Measurements from ENCODE around the gene C22orf15.

Gene C22orf15

DNA sequence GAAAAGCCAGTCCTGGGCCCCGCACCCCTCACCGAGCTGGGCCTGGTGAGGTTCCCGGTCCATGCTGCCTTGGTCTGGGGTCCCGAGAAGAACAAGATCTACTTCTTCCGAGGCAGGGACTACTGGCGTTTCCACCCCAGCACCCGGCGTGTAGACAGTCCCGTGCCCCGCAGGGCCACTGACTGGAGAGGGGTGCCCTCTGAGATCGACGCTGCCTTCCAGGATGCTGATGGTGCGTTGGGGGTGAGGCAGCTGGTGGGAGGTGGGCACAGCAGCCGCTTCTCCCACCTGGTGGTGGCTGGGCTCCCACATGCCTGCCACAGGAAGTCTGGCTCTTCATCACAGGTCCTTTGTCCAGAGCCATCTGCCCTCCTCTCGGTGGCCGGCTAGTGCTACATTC is 19.5 kb downstream of the C22orf15 start:
- H3K9me3 ChIP-seq (ENCODE audit: severe bottlenecking): no peaks in the 10 kb centered on the region
- no peak overlapping the region for H3K4me3 ChIP-seq (ENCODE audit: severe bottlenecking)
- H3K4me1 ChIP-seq (ENCODE audit: insufficient read depth, poor library complexity, severe bottlenecking): peaks cover 11% of the 10 kb centered on the region
- H3K27ac ChIP-seq (ENCODE audit: poor library complexity, severe bottlenecking): peak overlapping the region; percentile 17
- ATAC-seq (ENCODE audit: low read depth): no peak
- DNase-seq (ENCODE audit: low spot score): no peak
- H3K36me3 ChIP-seq (ENCODE audit: low read depth): no peaks in the 10 kb centered on the region
- TF ChIP-seq, protein P1, sequence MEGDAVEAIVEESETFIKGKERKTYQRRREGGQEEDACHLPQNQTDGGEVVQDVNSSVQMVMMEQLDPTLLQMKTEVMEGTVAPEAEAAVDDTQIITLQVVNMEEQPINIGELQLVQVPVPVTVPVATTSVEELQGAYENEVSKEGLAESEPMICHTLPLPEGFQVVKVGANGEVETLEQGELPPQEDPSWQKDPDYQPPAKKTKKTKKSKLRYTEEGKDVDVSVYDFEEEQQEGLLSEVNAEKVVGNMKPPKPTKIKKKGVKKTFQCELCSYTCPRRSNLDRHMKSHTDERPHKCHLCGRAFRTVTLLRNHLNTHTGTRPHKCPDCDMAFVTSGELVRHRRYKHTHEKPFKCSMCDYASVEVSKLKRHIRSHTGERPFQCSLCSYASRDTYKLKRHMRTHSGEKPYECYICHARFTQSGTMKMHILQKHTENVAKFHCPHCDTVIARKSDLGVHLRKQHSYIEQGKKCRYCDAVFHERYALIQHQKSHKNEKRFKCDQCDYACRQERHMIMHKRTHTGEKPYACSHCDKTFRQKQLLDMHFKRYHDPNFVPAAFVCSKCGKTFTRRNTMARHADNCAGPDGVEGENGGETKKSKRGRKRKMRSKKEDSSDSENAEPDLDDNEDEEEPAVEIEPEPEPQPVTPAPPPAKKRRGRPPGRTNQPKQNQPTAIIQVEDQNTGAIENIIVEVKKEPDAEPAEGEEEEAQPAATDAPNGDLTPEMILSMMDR (IDR thresholded peaks at IDR 0.05; ENCODE audit: poor library complexity, severe bottlenecking): no peak
- H3K27me3 ChIP-seq (ENCODE audit: insufficient read depth, poor library complexity, severe bottlenecking): no peaks in the 10 kb centered on the region

DNA sequence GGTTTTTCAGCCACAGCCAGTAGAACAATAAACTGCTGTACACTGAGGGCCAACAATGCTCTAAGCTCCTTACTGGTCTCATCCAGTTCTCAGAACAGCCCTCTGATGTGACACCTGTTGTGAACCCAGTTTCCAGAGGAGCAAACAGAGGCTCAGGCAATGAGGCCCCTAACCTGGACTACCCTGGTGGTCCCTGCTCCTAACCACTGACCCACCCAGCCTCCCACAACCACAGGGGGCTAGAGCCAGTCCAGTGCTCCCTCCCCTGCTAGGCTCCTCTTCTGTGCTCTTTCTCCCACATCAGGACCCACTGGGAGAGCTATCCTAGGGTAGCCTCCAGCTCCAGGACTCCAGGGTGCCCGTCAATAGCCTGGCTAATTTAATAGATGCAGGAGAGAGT is 19.9 kb downstream of the C22orf15 start:
- DNase-seq (ENCODE audit: low spot score): no peak

DNA sequence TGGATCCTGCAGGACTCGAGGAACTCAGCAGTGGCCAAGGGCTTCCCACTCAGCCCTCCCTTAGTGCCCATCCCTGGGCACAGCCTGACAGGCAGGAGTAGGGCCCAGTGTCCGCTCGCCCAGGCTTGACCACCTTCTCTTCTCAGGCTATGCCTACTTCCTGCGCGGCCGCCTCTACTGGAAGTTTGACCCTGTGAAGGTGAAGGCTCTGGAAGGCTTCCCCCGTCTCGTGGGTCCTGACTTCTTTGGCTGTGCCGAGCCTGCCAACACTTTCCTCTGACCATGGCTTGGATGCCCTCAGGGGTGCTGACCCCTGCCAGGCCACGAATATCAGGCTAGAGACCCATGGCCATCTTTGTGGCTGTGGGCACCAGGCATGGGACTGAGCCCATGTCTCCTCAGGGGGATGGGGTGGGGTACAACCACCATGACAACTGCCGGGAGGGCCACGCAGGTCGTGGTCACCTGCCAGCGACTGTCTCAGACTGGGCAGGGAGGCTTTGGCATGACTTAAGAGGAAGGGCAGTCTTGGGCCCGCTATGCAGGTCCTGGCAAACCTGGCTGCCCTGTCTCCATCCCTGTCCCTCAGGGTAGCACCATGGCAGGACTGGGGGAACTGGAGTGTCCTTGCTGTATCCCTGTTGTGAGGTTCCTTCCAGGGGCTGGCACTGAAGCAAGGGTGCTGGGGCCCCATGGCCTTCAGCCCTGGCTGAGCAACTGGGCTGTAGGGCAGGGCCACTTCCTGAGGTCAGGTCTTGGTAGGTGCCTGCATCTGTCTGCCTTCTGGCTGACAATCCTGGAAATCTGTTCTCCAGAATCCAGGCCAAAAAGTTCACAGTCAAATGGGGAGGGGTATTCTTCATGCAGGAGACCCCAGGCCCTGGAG is 20.7 kb downstream of the C22orf15 start:
- Histone ChIP-seq H3K4me1 (ENCODE audit: insufficient read depth, poor library complexity, severe bottlenecking) (peaks cover 11% of the 10 kb centered on the region), H3K36me3 (ENCODE audit: low read depth) (peaks cover 3% of the 10 kb centered on the region; the same call in 1 of the 2 replicates), H3K9me3 (ENCODE audit: severe bottlenecking) (no peaks in the 10 kb centered on the region), H3K27me3 (ENCODE audit: insufficient read depth, poor library complexity, severe bottlenecking) (no peaks in the 10 kb centered on the region), H3K4me3 (ENCODE audit: severe bottlenecking) (no peak overlapping the region), H3K27ac (ENCODE audit: poor library complexity, severe bottlenecking) (no peak overlapping the region)
- no peak for ATAC-seq (ENCODE audit: low read depth)
- no peak for DNase-seq (ENCODE audit: low spot score)
- TF ChIP-seq, protein P1 (IDR thresholded peaks at IDR 0.05; ENCODE audit: poor library complexity, severe bottlenecking): no peak

More for the DNA sequence above, 19.9 kb downstream of the C22orf15 start:
- Histone ChIP-seq H3K36me3 (ENCODE audit: low read depth) (no peaks in the 10 kb centered on the region), H3K27me3 (ENCODE audit: insufficient read depth, poor library complexity, severe bottlenecking) (no peaks in the 10 kb centered on the region), H3K4me3 (ENCODE audit: severe bottlenecking) (no peak overlapping the region), H3K27ac (ENCODE audit: poor library complexity, severe bottlenecking) (no peak overlapping the region), H3K4me1 (ENCODE audit: insufficient read depth, poor library complexity, severe bottlenecking) (peaks cover 11% of the 10 kb centered on the region), H3K9me3 (ENCODE audit: severe bottlenecking) (no peaks in the 10 kb centered on the region)
- TF ChIP-seq, protein P1 (IDR thresholded peaks at IDR 0.05; ENCODE audit: poor library complexity, severe bottlenecking): no peak
- ATAC-seq (ENCODE audit: low read depth): no peak

DNA sequence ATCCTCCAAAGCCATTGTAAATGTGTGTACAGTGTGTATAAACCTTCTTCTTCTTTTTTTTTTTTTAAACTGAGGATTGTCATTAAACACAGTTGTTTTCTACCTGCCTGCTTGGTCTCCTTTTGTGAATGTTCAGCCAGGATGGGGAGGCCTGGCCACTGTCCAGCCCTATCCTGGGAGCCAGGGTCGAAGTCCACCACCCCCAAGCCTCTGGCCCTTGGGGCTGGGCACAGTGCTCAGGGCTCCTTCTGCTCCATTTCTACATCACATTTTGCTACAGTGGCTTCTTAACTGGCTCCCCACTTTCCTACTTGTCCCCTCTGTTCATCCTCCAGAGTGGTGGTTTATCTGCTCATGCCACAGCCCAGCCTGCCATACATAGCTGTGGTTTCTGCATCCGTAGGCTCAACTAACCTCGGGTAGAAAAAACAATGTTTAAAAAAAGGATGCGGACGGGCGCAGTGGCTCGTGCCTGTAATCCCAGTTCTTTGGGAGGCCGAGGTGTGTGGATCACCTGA is 21.5 kb downstream of the C22orf15 start:
- Histone ChIP-seq H3K36me3 (ENCODE audit: low read depth) (peaks cover 9% of the 10 kb centered on the region), H3K27ac (ENCODE audit: poor library complexity, severe bottlenecking) (no peak overlapping the region), H3K27me3 (ENCODE audit: insufficient read depth, poor library complexity, severe bottlenecking) (no peaks in the 10 kb centered on the region), H3K4me3 (ENCODE audit: severe bottlenecking) (no peak overlapping the region), H3K4me1 (ENCODE audit: insufficient read depth, poor library complexity, severe bottlenecking) (peaks cover 11% of the 10 kb centered on the region), H3K9me3 (ENCODE audit: severe bottlenecking) (no peaks in the 10 kb centered on the region)
- DNase-seq (ENCODE audit: low spot score): no peak
- TF ChIP-seq, protein P1 (IDR thresholded peaks at IDR 0.05; ENCODE audit: poor library complexity, severe bottlenecking): no peak
- no peak for ATAC-seq (ENCODE audit: low read depth)
